GM21390 (cell line): Measurements from ENCODE around the gene MTHFD1L.
A peak's percentile ranks its signal among the peaks of the same experiment; 100 is the strongest.

Experiments
- ATAC-seq: cut with Tn5 transposase; IDR thresholded peaks from one replicate; pipeline ENCODE4 v1.9.1; 2021; ENCODE audit not compliant: unreplicated experiment

Gene MTHFD1L

GRCh38 chr6:150865043-150865405 is 478 bp upstream of the MTHFD1L start:
- ATAC-seq, result no peak

GRCh38 chr6:150866147-150866990 is 867 bp downstream of the MTHFD1L start:
- ATAC-seq, result peak; percentile 74

- ATAC-seq, result no peak
Measured at GRCh38 chr6:150866991-150867501, 1.5 kb downstream of the MTHFD1L start.

- ATAC-seq, result no peak
Measured at GRCh38 chr6:150868759-150869158, 3.3 kb downstream of the MTHFD1L start.

GRCh38 chr6:150874179-150874578 is 8.7 kb downstream of the MTHFD1L start:
- ATAC-seq, result no peak

- ATAC-seq, result no peak
Measured at GRCh38 chr6:150875841-150876240, 10.3 kb downstream of the MTHFD1L start.

- ATAC-seq, result no peak
Measured at GRCh38 chr6:150876598-150876997, 11.1 kb downstream of the MTHFD1L start.

- ATAC-seq, result no peak
Measured at GRCh38 chr6:150877928-150878327, 12.4 kb downstream of the MTHFD1L start.

GRCh38 chr6:150878347-150879213 is 13.1 kb downstream of the MTHFD1L start:
- ATAC-seq, result no peak

GRCh38 chr6:150880336-150880735 is 14.8 kb downstream of the MTHFD1L start:
- no peak for ATAC-seq

GRCh38 chr6:150881911-150882481 is 16.5 kb downstream of the MTHFD1L start:
- ATAC-seq, result no peak

GRCh38 chr6:150883521-150883920 is 18.0 kb downstream of the MTHFD1L start:
- no peak for ATAC-seq

- no peak for ATAC-seq
Measured at GRCh38 chr6:150886155-150886554, 20.7 kb downstream of the MTHFD1L start.

GRCh38 chr6:150887978-150888563 is 22.6 kb downstream of the MTHFD1L start:
- no peak for ATAC-seq

- no peak for ATAC-seq
Measured at GRCh38 chr6:150890346-150890745, 24.8 kb downstream of the MTHFD1L start.

- peak; percentile 58 for ATAC-seq
Measured at GRCh38 chr6:150891888-150892485, 26.5 kb downstream of the MTHFD1L start.

GRCh38 chr6:150894191-150894744 is 28.8 kb downstream of the MTHFD1L start:
- no peak for ATAC-seq

GRCh38 chr6:150894935-150895552 is 29.5 kb downstream of the MTHFD1L start:
- ATAC-seq, result peak; percentile 64

GRCh38 chr6:150895928-150896632 is 30.6 kb downstream of the MTHFD1L start:
- no peak for ATAC-seq
